Measurements from ENCODE around the gene ZNF343. TPM values are rescaled to one million over a fixed set of nuclear protein-coding genes. Genes with fewer than 3 reads are reported as not detected.
A peak's percentile ranks its signal among the peaks of the same experiment; 100 is the strongest.

The ZNF343 gene
- total RNA-seq, 1 experiment from 2014 or later, result 3.4 TPM

DNA sequence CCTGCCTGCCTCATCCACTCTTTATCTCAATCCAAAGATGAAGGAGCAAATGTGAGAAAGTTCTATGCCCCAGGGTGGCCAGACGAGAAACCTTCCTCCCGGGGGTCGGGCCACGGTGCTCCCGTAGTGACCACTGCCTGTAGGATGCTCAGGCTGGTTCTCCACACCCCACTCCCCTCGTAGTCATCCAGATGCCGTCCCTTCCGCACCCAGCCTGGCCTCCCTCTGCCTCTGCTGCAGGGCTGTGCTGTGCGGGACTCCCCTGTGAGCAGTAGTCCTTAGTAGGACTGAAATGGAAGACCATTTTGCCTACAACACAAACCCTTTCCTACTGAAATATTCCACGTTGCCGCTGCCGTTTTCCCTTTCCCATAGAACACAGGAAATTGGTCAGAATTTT is 29.6 kb upstream of the ZNF343 start:
- no peak overlapping the region for H3K56ac ChIP-seq (ENCODE audit: insufficient read length, low read depth, low read length)
- no peak overlapping the region for H4K8ac ChIP-seq (replicated peaks; ENCODE audit: insufficient read length, low read depth, low read length)
- H3K9me3 ChIP-seq (ENCODE audit: control insufficient read depth, low read depth, low read length), result no peaks in the 10 kb centered on the region
- no peaks in the 10 kb centered on the region for H3K79me1 ChIP-seq (ENCODE audit: insufficient read depth, low read depth, low read length, poor library complexity, severe bottlenecking)
- H3K18ac ChIP-seq (ENCODE audit: insufficient read length, low read depth, low read length), result no peak overlapping the region
- no peak overlapping the region for H2BK15ac ChIP-seq (ENCODE audit: low read depth, low read length)
- H3T11ph ChIP-seq (ENCODE audit: low read length), result no peak overlapping the region
- no peak overlapping the region for H3K23ac ChIP-seq (ENCODE audit: insufficient read length, low read depth, low read length)
- H2AK5ac ChIP-seq (ENCODE audit: insufficient read length, low read length), result no peak overlapping the region
- no peak overlapping the region for H2BK120ac ChIP-seq (ENCODE audit: low read depth, low read length, poor library complexity, severe bottlenecking)
- no peaks in the 10 kb centered on the region for H3K23me2 ChIP-seq (ENCODE audit: insufficient read length, low read depth, low read length, poor library complexity, severe bottlenecking)
- no peaks in the 10 kb centered on the region for H3K27me3 ChIP-seq (ENCODE audit: insufficient read depth, low read length)
- no peak overlapping the region for H3K4ac ChIP-seq (ENCODE audit: low read depth, low read length)
- no peak overlapping the region for H3K14ac ChIP-seq (ENCODE audit: insufficient read depth, low read length)
- no peak overlapping the region for H3K4me3 Mint-ChIP-seq
- no peaks in the 10 kb centered on the region for H3K4me1 ChIP-seq (ENCODE audit: insufficient read depth, low read length)
- H2BK20ac ChIP-seq (ENCODE audit: low read depth, low read length, poor library complexity, severe bottlenecking), result no peak overlapping the region
- no peak overlapping the region for H3K27ac ChIP-seq (ENCODE audit: insufficient read length, low read depth, low read length)
- no peak overlapping the region for H4K91ac ChIP-seq (ENCODE audit: insufficient read length, low read depth, low read length)
- peaks cover 13 to 22% of the 10 kb centered on the region in 2 experiments for H3K4me1 Mint-ChIP-seq
- TF ChIP-seq, protein P1, sequence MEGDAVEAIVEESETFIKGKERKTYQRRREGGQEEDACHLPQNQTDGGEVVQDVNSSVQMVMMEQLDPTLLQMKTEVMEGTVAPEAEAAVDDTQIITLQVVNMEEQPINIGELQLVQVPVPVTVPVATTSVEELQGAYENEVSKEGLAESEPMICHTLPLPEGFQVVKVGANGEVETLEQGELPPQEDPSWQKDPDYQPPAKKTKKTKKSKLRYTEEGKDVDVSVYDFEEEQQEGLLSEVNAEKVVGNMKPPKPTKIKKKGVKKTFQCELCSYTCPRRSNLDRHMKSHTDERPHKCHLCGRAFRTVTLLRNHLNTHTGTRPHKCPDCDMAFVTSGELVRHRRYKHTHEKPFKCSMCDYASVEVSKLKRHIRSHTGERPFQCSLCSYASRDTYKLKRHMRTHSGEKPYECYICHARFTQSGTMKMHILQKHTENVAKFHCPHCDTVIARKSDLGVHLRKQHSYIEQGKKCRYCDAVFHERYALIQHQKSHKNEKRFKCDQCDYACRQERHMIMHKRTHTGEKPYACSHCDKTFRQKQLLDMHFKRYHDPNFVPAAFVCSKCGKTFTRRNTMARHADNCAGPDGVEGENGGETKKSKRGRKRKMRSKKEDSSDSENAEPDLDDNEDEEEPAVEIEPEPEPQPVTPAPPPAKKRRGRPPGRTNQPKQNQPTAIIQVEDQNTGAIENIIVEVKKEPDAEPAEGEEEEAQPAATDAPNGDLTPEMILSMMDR (conservative IDR thresholded peaks at IDR 0.05), result no peak
- peak overlapping the region in 1 of 3 experiments; percentile 84; a peak in 2 of 7 replicates for H3K27ac Mint-ChIP-seq
- H3K79me2 ChIP-seq (ENCODE audit: insufficient read depth, low read length), result no peaks in the 10 kb centered on the region
- no peaks in the 10 kb centered on the region for H4K20me1 ChIP-seq (ENCODE audit: control insufficient read depth, insufficient read depth, insufficient read length)
- H2BK5ac ChIP-seq (ENCODE audit: insufficient read length, low read length), result no peak overlapping the region
- no CpG with 5 or more reads among the region's 12 CpGs for WGBS (ENCODE audit: extremely low coverage, insufficient read length, low lambda C conversion rate)
- H3K9ac ChIP-seq (ENCODE audit: extremely low read depth, insufficient read length, low read length), result no peak overlapping the region
- DNase-seq, result no peak
- H3K27me3 Mint-ChIP-seq (ENCODE audit: low read depth), result peaks cover 68% of the 10 kb centered on the region
- no peak overlapping the region for H3K4me2 ChIP-seq (ENCODE audit: insufficient read depth, insufficient read length, low read length)
- H3K9me3 Mint-ChIP-seq, result no peaks in the 10 kb centered on the region
- H4K5ac ChIP-seq (ENCODE audit: insufficient read length, low read depth, low read length), result no peak overlapping the region
- no peaks in the 10 kb centered on the region for H3K36me3 Mint-ChIP-seq (ENCODE audit: insufficient read depth in 1 of 3, low read depth in 3 of 3)
- H2AFZ ChIP-seq (ENCODE audit: low read length), result no peak overlapping the region
- no peak overlapping the region for H2BK12ac ChIP-seq (ENCODE audit: insufficient read length, low read depth, low read length)
